GM12874 (cell line): Measurements from ENCODE around the gene KCTD12.

Source experiments
- CTCF ChIP-seq: IDR thresholded peaks from 2 replicates; pipeline ENCODE4 v1.5.1; 2011; ENCODE audit warnings: low read depth, mild to moderate bottlenecking, control low read depth, low read length, moderate library complexity; ENCODE audit not compliant: insufficient read depth

KCTD12 gene

GRCh38 chr13:76886292-76887075 lies at the start of gene KCTD12:
Gene KCTD12 (minus strand): TSS chr13:76886405. CDS start chr13:76886148, 257 bp downstream.
- TF ChIP-seq CTCF = peak; percentile 40; the same call in 1 of the 2 replicates

- no peak for TF ChIP-seq CTCF
These were observed 48.5 kb upstream of the KCTD12 start for GRCh38 chr13:76934671-76935070.

DNA sequence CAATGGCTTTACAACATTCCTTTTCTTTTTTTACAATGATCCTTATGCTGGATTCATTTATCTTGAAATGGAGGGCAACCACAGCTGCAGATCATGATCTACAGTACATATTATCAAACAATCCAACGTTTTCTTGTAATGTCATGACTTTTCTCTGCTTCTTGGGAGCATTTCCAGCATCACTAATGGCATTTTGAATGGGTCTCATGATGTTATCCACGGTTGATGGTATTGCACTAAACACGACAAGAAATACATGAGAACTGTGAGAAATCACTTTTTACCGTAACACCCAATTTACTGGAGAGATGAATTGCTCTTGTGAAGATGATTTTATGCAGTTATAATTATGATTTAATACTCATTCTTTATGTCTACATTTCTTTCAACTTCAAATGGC lies 45.9 kb upstream of the KCTD12 start:
- no peak for TF ChIP-seq CTCF

DNA sequence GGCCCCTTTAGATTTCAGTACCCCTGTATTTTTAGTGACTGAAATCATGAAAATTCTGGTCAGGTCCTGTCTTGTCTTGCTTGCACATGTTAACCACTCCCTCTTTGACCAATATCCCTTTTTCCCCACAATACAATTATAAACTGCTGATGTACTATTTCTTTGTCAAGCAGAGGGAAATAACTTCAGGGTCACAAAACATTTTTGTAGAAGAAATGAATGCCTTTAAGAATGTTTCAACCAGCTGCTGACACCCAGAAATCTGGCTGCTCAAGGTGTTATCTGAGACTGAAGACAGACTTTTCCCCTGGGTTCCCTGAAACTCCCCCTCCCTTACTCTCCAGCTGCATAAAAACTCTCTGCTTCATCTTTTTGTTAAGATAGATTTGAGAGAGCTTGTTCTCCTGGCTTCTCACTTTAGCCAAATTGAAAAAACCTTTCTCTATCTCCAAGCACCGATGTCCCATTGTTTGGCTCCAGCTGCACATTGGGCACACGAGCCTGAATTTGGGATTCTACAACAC lies 43.7 kb upstream of the KCTD12 start:
- no peak for TF ChIP-seq CTCF

- no peak for TF ChIP-seq CTCF
These were observed 43.1 kb upstream of the KCTD12 start for GRCh38 chr13:76929320-76929719.

DNA sequence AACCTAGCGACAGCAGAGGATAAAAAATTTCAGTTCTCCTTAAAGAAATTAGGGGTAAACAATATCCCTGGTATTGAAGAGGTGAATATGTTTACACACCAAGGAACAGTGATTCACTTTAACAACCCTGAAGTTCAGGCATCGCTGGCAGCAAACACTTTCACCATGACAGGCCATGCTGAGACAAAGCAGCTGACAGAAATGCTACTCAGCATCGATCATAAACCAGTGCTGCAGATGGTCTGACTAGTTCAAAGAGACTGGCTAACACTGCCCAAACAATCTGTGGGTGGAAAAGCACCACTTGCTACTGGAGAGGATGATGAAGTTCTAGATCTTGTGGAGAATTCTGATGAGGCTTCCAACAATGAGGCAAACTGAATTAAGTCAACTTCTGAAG lies 42.3 kb upstream of the KCTD12 start:
- TF ChIP-seq CTCF = no peak

- TF ChIP-seq CTCF = no peak
These were observed 41.8 kb upstream of the KCTD12 start for GRCh38 chr13:76927955-76928354.
